ENCODE measurements around the gene HOXD12.

HOXD12 gene

DNA sequence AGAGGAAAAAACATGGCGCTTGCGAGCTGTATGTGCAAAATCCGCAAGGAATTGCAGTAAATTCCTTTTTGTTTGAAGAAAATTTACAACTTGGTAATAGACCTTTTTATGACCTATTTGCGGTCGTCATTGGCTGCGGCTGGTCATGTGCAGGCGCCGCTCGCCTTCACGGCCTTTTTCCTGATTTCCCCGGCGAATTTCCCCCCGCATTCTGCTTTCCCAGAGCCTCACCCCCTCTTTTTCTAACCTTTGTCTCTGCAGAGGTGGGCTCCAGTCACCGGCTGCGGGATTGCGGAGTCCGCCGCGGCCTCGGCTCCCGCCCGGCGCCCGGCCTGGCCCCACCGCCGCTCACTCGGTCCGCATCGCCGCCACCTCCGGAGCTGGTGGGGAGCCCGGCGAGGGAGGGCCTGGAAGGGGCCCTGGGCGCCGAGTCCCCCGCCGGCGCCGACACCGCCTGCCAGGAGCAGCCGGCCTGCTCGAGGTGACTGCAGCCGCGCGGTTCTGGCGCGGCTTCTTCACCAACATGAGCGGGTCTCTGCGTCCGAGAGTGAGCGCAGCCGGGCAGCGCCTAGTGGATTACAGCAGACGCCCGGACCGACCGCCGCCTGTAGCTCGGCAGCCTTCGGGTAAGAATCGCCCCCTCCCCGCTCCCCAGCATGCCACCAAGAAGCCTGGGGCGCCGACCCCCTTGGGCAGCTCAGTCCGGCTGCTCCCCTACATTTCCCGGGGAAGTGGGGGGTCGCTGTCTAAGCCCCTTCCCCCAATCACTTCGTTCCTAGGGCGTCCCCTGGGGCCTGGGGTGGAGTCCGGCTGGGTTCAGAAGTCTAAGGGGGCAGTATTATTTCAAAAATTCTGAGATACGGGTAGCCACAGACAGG, 37.0 kb downstream of the HOXD12 start:
- DNase-seq (ENCODE audit: low read depth), result no peak
- TF ChIP-seq, protein P1, sequence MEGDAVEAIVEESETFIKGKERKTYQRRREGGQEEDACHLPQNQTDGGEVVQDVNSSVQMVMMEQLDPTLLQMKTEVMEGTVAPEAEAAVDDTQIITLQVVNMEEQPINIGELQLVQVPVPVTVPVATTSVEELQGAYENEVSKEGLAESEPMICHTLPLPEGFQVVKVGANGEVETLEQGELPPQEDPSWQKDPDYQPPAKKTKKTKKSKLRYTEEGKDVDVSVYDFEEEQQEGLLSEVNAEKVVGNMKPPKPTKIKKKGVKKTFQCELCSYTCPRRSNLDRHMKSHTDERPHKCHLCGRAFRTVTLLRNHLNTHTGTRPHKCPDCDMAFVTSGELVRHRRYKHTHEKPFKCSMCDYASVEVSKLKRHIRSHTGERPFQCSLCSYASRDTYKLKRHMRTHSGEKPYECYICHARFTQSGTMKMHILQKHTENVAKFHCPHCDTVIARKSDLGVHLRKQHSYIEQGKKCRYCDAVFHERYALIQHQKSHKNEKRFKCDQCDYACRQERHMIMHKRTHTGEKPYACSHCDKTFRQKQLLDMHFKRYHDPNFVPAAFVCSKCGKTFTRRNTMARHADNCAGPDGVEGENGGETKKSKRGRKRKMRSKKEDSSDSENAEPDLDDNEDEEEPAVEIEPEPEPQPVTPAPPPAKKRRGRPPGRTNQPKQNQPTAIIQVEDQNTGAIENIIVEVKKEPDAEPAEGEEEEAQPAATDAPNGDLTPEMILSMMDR (IDR thresholded peaks at IDR 0.05; ENCODE audit: control insufficient read depth, insufficient read depth, low read depth, low read length, missing control alignments), result peak; percentile 10
- H3K4me3 ChIP-seq (ENCODE audit: control insufficient read depth, low read depth, low read length), result peak overlapping the region; percentile 69

DNA sequence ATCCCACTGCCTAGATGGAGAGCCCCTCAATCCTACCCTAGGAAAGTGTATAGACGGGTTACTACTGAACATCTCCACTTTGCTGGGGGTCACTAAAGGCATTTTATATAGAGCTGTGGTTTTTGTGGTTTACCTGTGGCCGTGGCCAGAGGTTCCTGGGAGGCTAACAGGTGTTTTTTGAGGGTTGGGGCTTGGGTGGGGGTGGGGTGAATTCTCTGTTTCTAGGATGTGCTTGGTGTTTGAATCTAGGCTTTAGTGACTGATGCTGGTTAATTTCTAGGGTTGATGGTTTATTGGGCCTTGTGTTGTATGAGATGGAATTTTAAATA, 37.6 kb downstream of the HOXD12 start:
- TF ChIP-seq, protein P1 (IDR thresholded peaks at IDR 0.05; ENCODE audit: control insufficient read depth, insufficient read depth, low read depth, low read length, missing control alignments), result no peak
- H3K4me3 ChIP-seq (ENCODE audit: control insufficient read depth, low read depth, low read length), result peak overlapping the region; percentile 69
- DNase-seq (ENCODE audit: low read depth), result no peak

DNA sequence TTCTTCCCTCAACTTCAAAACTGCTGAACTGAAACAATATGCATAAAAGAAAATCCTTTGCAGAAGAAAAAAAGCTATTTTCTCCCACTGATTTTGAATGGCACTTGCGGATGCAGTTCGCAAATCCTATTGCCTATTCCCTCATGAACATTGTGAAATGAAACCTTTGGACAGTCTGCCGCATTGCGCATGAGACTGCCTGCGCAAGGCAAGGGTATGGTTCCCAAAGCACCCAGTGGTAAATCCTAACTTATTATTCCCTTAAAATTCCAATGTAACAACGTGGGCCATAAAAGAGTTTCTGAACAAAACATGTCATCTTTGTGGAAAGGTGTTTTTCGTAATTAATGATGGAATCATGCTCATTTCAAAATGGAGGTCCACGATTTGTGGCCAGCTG, 38.3 kb downstream of the HOXD12 start:
- no peak overlapping the region for H3K4me3 ChIP-seq (ENCODE audit: control insufficient read depth, low read depth, low read length)
- DNase-seq (ENCODE audit: low read depth), result no peak
- TF ChIP-seq, protein P1 (IDR thresholded peaks at IDR 0.05; ENCODE audit: control insufficient read depth, insufficient read depth, low read depth, low read length, missing control alignments), result no peak

DNA sequence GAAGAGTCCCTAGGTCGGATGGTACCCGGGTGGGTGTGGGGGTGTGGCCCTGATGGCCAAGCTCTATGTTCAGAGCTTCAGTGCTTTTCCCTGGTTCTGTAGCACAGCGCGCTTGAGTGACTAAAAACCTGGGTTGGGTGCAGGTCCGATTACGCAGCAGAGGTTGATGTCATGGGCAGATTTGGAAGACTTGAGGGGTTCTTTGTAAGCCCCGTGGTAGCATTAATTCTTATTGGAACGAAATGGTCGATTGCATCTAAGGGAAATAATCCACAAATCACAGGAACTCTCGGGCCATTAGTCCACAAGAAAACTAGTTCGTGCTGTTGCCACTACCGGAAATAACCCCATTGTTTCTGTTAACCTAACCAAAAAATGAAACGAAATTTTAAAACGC, 38.9 kb downstream of the HOXD12 start:
- H3K4me3 ChIP-seq (ENCODE audit: control insufficient read depth, low read depth, low read length), result no peak overlapping the region
- TF ChIP-seq, protein P1 (IDR thresholded peaks at IDR 0.05; ENCODE audit: control insufficient read depth, insufficient read depth, low read depth, low read length, missing control alignments), result no peak
- DNase-seq (ENCODE audit: low read depth), result no peak

DNA sequence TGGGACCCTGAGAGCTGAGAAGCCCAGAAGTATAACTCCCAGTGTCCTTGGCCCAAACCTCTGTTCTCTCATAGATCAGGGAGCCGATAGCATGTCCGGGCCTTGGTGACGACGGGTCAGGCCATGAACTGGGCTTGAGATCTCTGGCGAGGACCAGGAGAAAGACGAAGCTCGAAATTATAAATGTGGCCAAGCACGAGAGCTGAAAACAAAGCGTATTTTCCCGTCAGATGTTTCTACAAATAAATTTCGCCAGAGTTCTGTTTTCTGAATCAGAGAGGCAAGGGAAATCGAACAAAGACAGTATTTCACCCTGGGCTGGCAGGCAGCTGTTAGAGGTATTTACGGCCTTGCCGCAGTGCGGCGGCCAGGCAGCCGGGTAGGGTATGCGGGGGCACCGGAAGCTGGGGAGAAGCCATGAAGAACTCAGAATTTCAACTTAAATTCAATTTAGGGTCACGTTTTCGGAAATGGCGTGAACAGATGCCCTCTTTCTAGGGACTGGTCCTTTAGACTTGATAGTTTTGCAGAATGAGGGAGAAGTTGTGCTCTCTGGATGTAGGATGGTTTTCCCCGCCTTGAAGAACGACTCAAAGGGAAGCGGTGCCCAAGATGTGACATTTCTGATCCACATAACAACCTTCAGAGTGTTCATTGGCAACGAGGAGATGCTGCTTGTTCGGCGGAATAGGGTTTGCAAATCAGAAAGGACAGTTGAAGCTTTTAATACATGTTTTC, 39.5 kb downstream of the HOXD12 start:
- TF ChIP-seq, protein P1 (IDR thresholded peaks at IDR 0.05; ENCODE audit: control insufficient read depth, insufficient read depth, low read depth, low read length, missing control alignments), result no peak
- no peak for DNase-seq (ENCODE audit: low read depth)
- no peak overlapping the region for H3K4me3 ChIP-seq (ENCODE audit: control insufficient read depth, low read depth, low read length)

DNA sequence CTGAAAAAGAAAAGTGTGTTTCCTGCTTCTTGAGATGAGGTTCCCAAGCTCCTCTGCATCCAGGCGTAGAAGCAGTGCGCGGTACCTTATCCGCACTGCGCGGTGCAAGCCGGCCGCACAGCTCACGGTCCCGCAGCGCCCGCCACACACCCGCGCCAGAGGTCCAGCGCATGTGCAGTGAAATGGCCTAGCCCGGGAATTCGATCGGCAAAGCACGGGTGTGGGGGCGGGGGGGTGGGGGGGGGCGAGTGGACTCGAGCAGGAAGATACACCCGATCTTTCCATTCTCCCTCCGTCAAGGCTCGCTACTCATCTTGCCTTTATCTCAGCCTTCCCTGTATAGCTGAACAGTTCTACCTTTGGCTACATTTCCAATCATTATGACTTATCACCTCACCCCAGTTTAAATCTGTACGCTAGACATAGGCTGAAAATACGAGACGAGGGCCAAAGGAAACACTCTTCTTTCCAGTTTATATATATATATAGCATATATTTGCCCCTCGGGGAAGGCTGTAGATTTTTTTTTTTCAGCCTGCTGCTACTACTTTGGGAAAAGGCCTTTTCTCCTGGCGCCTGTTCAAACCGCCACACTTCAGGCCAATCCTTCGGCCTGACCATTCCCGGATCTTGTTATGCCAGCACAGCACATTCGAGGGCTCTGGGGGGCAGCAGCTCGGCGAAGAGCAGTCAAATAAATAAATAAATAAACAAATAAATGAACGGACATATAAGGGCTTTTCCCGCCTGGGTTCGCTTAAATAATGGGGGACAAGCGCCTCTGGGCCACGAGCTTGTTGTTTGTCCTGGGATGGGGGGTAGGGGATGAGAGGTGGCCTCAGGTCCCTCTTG, 40.3 kb downstream of the HOXD12 start:
- TF ChIP-seq, protein P1 (IDR thresholded peaks at IDR 0.05; ENCODE audit: control insufficient read depth, insufficient read depth, low read depth, low read length, missing control alignments), result no peak
- H3K4me3 ChIP-seq (ENCODE audit: control insufficient read depth, low read depth, low read length), result peak overlapping the region; percentile 87
- no peak for DNase-seq (ENCODE audit: low read depth)
